ENCODE measurements around the gene MTMR10.

GRCh38 chr15:31035610-31036009, 44.2 kb upstream of the MTMR10 start:
- TF ChIP-seq POLR2AphosphoS5 (IDR thresholded peaks at IDR 0.05) (no peak), CTCF (IDR thresholded peaks at IDR 0.05) (no peak)

All from suprapubic skin (tissue), 3 donors.